IMR-90 (cell line): ENCODE data around the gene PPP1R1C. TPM values are rescaled to one million over a fixed set of nuclear protein-coding genes. Genes with fewer than 3 reads are reported as not detected.

Experiments used
- ATAC-seq: fragments of 200-7000 bp; cut with Tn5 transposase; 2 replicates; pipeline ENCODE4 v1.9.1; 2020; ENCODE audit warnings: low read depth, mild to moderate bottlenecking, moderate library complexity
- BruUV-seq: library from RNA; stranded (reverse); fragments of 400-500 nt; replicated peaks from 2 replicates; lab custom pipeline; 2021; lab: Mats Ljungman, UMichigan
- CTCF ChIA-PET: fragments of 300-600 bp; formaldehyde crosslinking; extraction: SDS; loops from one replicate; lab custom pipeline; 2021; ENCODE audit warnings: antibody characterized with exemption; lab: Yijun Ruan, JAX
- POLR2A ChIA-PET: fragments of 300-600 bp; sonication (Branson Sonifier 250); formaldehyde crosslinking; loops from one replicate; lab custom pipeline; 2022; ENCODE audit warnings: antibody characterized with exemption; ENCODE audit not compliant: unreplicated experiment; lab: Charles Lee
- DNase-seq: peaks from one replicate; pipeline ENCODE4 v3.0.0; 2013
- H2AFZ ChIP-seq: replicated peaks from 2 replicates; pipeline ENCODE3; 2013; ENCODE audit warnings: low read length, mild to moderate bottlenecking; ENCODE audit not compliant: poor library complexity
- H2AK5ac ChIP-seq: 2 replicates; pipeline ENCODE4 v1.6.1; 2013; ENCODE audit warnings: low read depth, low read length, inconsistent platforms
- H2AK9ac ChIP-seq: replicated peaks from 2 replicates; pipeline ENCODE3; 2013; ENCODE audit warnings: mild to moderate bottlenecking, low read depth, low read length, moderate library complexity; ENCODE audit not compliant: poor library complexity
- H2BK120ac ChIP-seq: 2 replicates; pipeline ENCODE4 v1.6.1; 2013; ENCODE audit warnings: low read depth, low read length, inconsistent platforms
- H2BK15ac ChIP-seq: 3 replicates; pipeline ENCODE4 v1.6.1; 2013; ENCODE audit warnings: low read depth, low read length, inconsistent platforms
- H2BK20ac ChIP-seq: 2 replicates; pipeline ENCODE4 v1.6.1; 2013; ENCODE audit warnings: low read depth, mild to moderate bottlenecking, inconsistent platforms, low read length, moderate library complexity
- H2BK5ac ChIP-seq: 2 replicates; pipeline ENCODE4 v1.6.1; 2013; ENCODE audit warnings: mild to moderate bottlenecking, low read depth, low read length, inconsistent platforms; ENCODE audit not compliant: poor library complexity, severe bottlenecking
- H3K14ac ChIP-seq: replicated peaks from 2 replicates; pipeline ENCODE4 v1.6.1; 2013; ENCODE audit warnings: low read depth, low read length, inconsistent platforms
- H3K18ac ChIP-seq: 2 replicates; pipeline ENCODE4 v1.6.1; 2013; ENCODE audit warnings: low read depth, low read length, control low read depth
- H3K23ac ChIP-seq: 2 replicates; pipeline ENCODE4 v1.6.1; 2013; ENCODE audit warnings: low read depth, low read length, inconsistent platforms
- H3K27ac ChIP-seq: 2 replicates; pipeline ENCODE4 v1.5.1; 2013; ENCODE audit warnings: mild to moderate bottlenecking, control low read depth, low read length; ENCODE audit not compliant: insufficient read depth
- H3K27me3 ChIP-seq: 2 replicates; pipeline ENCODE4 v1.6.1; 2013; ENCODE audit warnings: low read length; ENCODE audit not compliant: control insufficient read depth, insufficient read depth
- H3K36me3 ChIP-seq: 2 replicates; pipeline ENCODE4 v1.6.1; 2013; ENCODE audit warnings: low read length, mixed read lengths; ENCODE audit not compliant: control insufficient read depth, insufficient read depth
- H3K4ac ChIP-seq: 2 replicates; pipeline ENCODE4 v1.6.1; 2013; ENCODE audit warnings: low read depth, low read length, inconsistent platforms
- H3K4me1 ChIP-seq: 2 replicates; pipeline ENCODE4 v1.6.1; 2013; ENCODE audit warnings: low read length, mixed read lengths; ENCODE audit not compliant: control insufficient read depth, insufficient read depth
- H3K4me2 ChIP-seq: 2 replicates; pipeline ENCODE4 v1.6.1; 2013; ENCODE audit warnings: low read depth, mild to moderate bottlenecking, control low read depth, low read length, moderate library complexity
- H3K4me3 ChIP-seq: 2 replicates; pipeline ENCODE4 v1.5.1; 2013; ENCODE audit warnings: low read depth, mild to moderate bottlenecking, control low read depth, low read length, moderate library complexity; ENCODE audit not compliant: insufficient read depth
- H3K56ac ChIP-seq: 2 replicates; pipeline ENCODE4 v1.6.1; 2013; ENCODE audit warnings: low read length, inconsistent platforms; ENCODE audit not compliant: insufficient read depth; ENCODE audit errors: extremely low read depth
- H3K79me1 ChIP-seq, 2 experiments: 2 replicates each; pipeline ENCODE4 v1.6.1; 2013; ENCODE audit warnings: low read length in 2 of 2, inconsistent platforms in 1 of 2, low read depth in 1 of 2
- H3K9ac ChIP-seq: 2 replicates; pipeline ENCODE4 v1.6.1; 2013; ENCODE audit warnings: low read depth, low read length, control low read depth
- H3K9me1 ChIP-seq: 2 replicates; pipeline ENCODE4 v1.6.1; 2013; ENCODE audit warnings: low read length, inconsistent platforms; ENCODE audit not compliant: insufficient read depth
- H3K9me3 ChIP-seq: 2 replicates; pipeline ENCODE4 v1.6.1; 2013; ENCODE audit warnings: low read length; ENCODE audit not compliant: control insufficient read depth, insufficient read depth
- H4K20me1 ChIP-seq: 2 replicates; pipeline ENCODE4 v1.6.1; 2013; ENCODE audit warnings: low read length, inconsistent platforms; ENCODE audit not compliant: insufficient read depth
- H4K5ac ChIP-seq: 2 replicates; pipeline ENCODE4 v1.6.1; 2013; ENCODE audit warnings: mild to moderate bottlenecking, low read depth, low read length, control low read depth
- H4K8ac ChIP-seq, 2 experiments: 2 replicates each; pipeline ENCODE4 v1.6.1; 2013; ENCODE audit warnings: low read depth in 2 of 2, low read length in 2 of 2, control low read depth in 1 of 2, inconsistent platforms in 1 of 2
- H4K91ac ChIP-seq: 2 replicates; pipeline ENCODE4 v1.6.1; 2013; ENCODE audit warnings: low read depth, low read length, inconsistent platforms; ENCODE audit not compliant: insufficient read depth
- BHLHE40 ChIP-seq: fragments of 150-350 bp; IDR thresholded peaks from 2 replicates; pipeline ENCODE4 v1.6.1; 2016; ENCODE audit warnings: mild to moderate bottlenecking, low read depth, low read length
- CHD1 ChIP-seq: IDR thresholded peaks from 2 replicates; pipeline ENCODE4 v1.6.1; 2012; ENCODE audit warnings: low read depth, low read length, improper control_type of control experiment
- MAZ ChIP-seq: IDR thresholded peaks from 2 replicates; pipeline ENCODE4 v1.6.1; 2012; ENCODE audit warnings: low read depth, mild to moderate bottlenecking, low read length, improper control_type of control experiment, moderate library complexity, borderline replicate concordance
- MXI1 ChIP-seq: IDR thresholded peaks from 2 replicates; pipeline ENCODE4 v1.6.1; 2012; ENCODE audit warnings: low read depth, mild to moderate bottlenecking, low read length, moderate library complexity, borderline replicate concordance
- NFE2L2 ChIP-seq: fragments of 150-350 bp; IDR thresholded peaks from 2 replicates; pipeline ENCODE4 v1.6.1; 2016; ENCODE audit warnings: low read depth, mild to moderate bottlenecking, low read length
- RCOR1 ChIP-seq: IDR thresholded peaks from 2 replicates; pipeline ENCODE4 v1.6.1; 2012; ENCODE audit warnings: mild to moderate bottlenecking, low read length, improper control_type of control experiment; ENCODE audit not compliant: insufficient replicate concordance
- SMC3 ChIP-seq: fragments of 150-350 bp; IDR thresholded peaks from 2 replicates; pipeline ENCODE4 v1.6.1; 2016; ENCODE audit warnings: low read depth, mild to moderate bottlenecking, antibody characterized with exemption, low read length, moderate library complexity
- WGBS, 2 experiments: methylation state at CpG; one replicate each; pipeline versions ENCODE4 v1.1.5 to v1.1.7; 2013; ENCODE audit warnings: missing lambda C conversion rate in 2 of 2; ENCODE audit not compliant: insufficient read length in 1 of 2; ENCODE audit errors: extremely low coverage in 2 of 2; 5-methylcytosine and 5-hydroxymethylcytosine counted together
- dilution Hi-C: fragments of 300-500 bp; cut with HindIII; formaldehyde crosslinking; loops from one replicate; pipeline ENCODE4 v1.14.3; 2018; ENCODE audit warnings: low sequenced_read_pairs; ENCODE audit not compliant: unreplicated experiment
- in situ Hi-C: fragments of 300-500 bp; cut with MboI; formaldehyde crosslinking; loops from 3 replicates; pipeline ENCODE4 v1.14.3; 2019; ENCODE audit warnings: low sequenced_read_pairs, inconsistent platforms, mixed read lengths
- intact Hi-C: fragments of 100-400 bp; cut with micrococcal nuclease; formaldehyde crosslinking; loops from 2 replicates; pipeline ENCODE4 v1.10.0; 2022
- polyA plus RNA-seq, 3 experiments: library from polyadenylated mRNA; depleted of rRNA; stranded (reverse); fragments of >200 nt; gene quantifications; 2 replicates each; pipeline ENCODE4 v1.2.3, GENCODE V29; 2012; ENCODE audit warnings: low replicate concordance in 1 of 3
- total RNA-seq: library from RNA; depleted of rRNA; stranded (reverse); fragments of >200 nt; gene quantifications from 2 replicates; pipeline ENCODE4 v1.2.3, GENCODE V29; 2012
- TF ChIP-seq, protein P1 (sequence below): fragments of 150-350 bp; IDR thresholded peaks from 2 replicates; pipeline ENCODE4 v1.6.1; 2016; ENCODE audit warnings: low read depth, mild to moderate bottlenecking, low read length, moderate library complexity, borderline replicate concordance

PPP1R1C gene
- total and polyA plus RNA-seq, 2 of the 4 experiments (the other 2 are of a cell fraction) = 0.10 to 0.36 TPM

GRCh38 chr2:182068811-182069210, 83.2 kb downstream of the PPP1R1C start:
- H2BK20ac ChIP-seq = peak overlapping the region; percentile 46; the same call in 1 of the 2 replicates
- no peak overlapping the region; the same call in none of the 2 replicates for H3K14ac ChIP-seq
- H3K27me3 ChIP-seq = no peaks in the 10 kb centered on the region
- no peak overlapping the region for H3K9ac ChIP-seq
- H3K56ac ChIP-seq = no peak overlapping the region
- H4K8ac ChIP-seq = peak overlapping the region in 1 of 2 experiments; percentile 0; a peak in 1 of 4 replicates
- H3K18ac ChIP-seq = peak overlapping the region; percentile 57
- in situ Hi-C loops = no loop called here
- no peak for DNase-seq
- dilution Hi-C loops = no loop called here
- H3K36me3 ChIP-seq = no peaks in the 10 kb centered on the region
- ChIA-PET CTCF (interaction anchor here (0.6 to 1.0 kb wide), 3 partner anchors 48 to 229 kb away, joined by 3 to 7 read pairs (median 3); no protein-coding TSS in a partner anchor), POLR2A (no interaction called here)
- H3K23ac ChIP-seq = peak overlapping the region; percentile 1; the same call in 1 of the 2 replicates
- TF ChIP-seq, protein P1, sequence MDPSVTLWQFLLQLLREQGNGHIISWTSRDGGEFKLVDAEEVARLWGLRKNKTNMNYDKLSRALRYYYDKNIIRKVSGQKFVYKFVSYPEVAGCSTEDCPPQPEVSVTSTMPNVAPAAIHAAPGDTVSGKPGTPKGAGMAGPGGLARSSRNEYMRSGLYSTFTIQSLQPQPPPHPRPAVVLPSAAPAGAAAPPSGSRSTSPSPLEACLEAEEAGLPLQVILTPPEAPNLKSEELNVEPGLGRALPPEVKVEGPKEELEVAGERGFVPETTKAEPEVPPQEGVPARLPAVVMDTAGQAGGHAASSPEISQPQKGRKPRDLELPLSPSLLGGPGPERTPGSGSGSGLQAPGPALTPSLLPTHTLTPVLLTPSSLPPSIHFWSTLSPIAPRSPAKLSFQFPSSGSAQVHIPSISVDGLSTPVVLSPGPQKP = no peak
- TF ChIP-seq BHLHE40 = no peak
- TF ChIP-seq NFE2L2 = no peak
- TF ChIP-seq SMC3 = no peak
- no peak for TF ChIP-seq CHD1
- TF ChIP-seq MAZ = no peak
- no peak for TF ChIP-seq MXI1
- no peak for TF ChIP-seq RCOR1
- no peak overlapping the region for H2BK5ac ChIP-seq
- no peak overlapping the region for H4K91ac ChIP-seq
- H3K9me3 ChIP-seq = no peaks in the 10 kb centered on the region
- H4K5ac ChIP-seq = no peak overlapping the region
- no peaks in the 10 kb centered on the region for H4K20me1 ChIP-seq
- H3K79me1 ChIP-seq = no peaks in the 10 kb centered on the region
- H3K9me1 ChIP-seq = peaks cover 5% of the 10 kb centered on the region
- BruUV-seq = no TSS peak
- no peak overlapping the region for H3K4me2 ChIP-seq
- no peak overlapping the region for H2AK5ac ChIP-seq
- no peak overlapping the region for H2AFZ ChIP-seq
- no peak overlapping the region for H2AK9ac ChIP-seq
- WGBS, 2 experiments = no CpG with 5 or more reads among the region's 3 CpGs
- intact Hi-C loops = no loop called here
- H2BK15ac ChIP-seq = peak overlapping the region; percentile 8; the same call in 1 of the 3 replicates
- H3K4ac ChIP-seq = 0 out of 2 replicates have a peak overlapping the region, but pooled peaks have one; percentile 3
- peaks cover 8% of the 10 kb centered on the region for H3K4me1 ChIP-seq
- no peak for ATAC-seq
- H3K4me3 ChIP-seq = no peak overlapping the region
- H2BK120ac ChIP-seq = peak overlapping the region; percentile 9; the same call in 1 of the 2 replicates
- H3K27ac ChIP-seq = no peak overlapping the region
